Transverse colon (tissue), 4 donors: ENCODE measurements around the gene SRSF12. TPM values are rescaled to one million over a fixed set of nuclear protein-coding genes. Genes with fewer than 3 reads are reported as not detected.
A peak's percentile ranks its signal among the peaks of the same experiment; 100 is the strongest.

ENCODE experiments used
- DNase-seq: peaks from one replicate; pipeline ENCODE4 v3.0.0-alpha.2; 2019
- H3K27ac ChIP-seq, 4 donors: fragments of 200-600 bp; sonication (generic); 2 replicates each; pipeline ENCODE4 v1.5.1; 2016 to 2018; ENCODE audit warnings: inconsistent platforms in 4 of 4
- H3K27me3 ChIP-seq: fragments of 200-600 bp; sonication (generic); 2 replicates; pipeline ENCODE4 v1.5.1; 2017; ENCODE audit warnings: inconsistent platforms
- H3K36me3 ChIP-seq, 4 donors: fragments of 200-600 bp; sonication (generic); 2 replicates each; pipeline ENCODE4 v1.5.1; 2017 to 2019; ENCODE audit warnings: inconsistent platforms in 4 of 4
- H3K4me1 ChIP-seq, 4 donors: fragments of 200-600 bp; sonication (generic); 2 replicates each; pipeline ENCODE4 v1.5.1; 2017 to 2020; ENCODE audit warnings: inconsistent platforms in 4 of 4
- H3K4me3 ChIP-seq, 4 donors: fragments of 200-600 bp; sonication (generic); 1 replicate in 1 of 4; 2 replicates in 3 of 4; pipeline versions ENCODE4 v1.5.1 to v1.6.1; 2017 to 2019; ENCODE audit warnings: inconsistent platforms in 4 of 4
- H3K9me3 ChIP-seq, 2 donors: fragments of 200-600 bp; sonication (generic); 2 replicates each; pipeline ENCODE4 v1.5.1; 2017 to 2019; ENCODE audit warnings: inconsistent platforms in 2 of 2
- EP300 ChIP-seq: sonication (generic); formaldehyde crosslinking; IDR thresholded peaks from one replicate; pipeline ENCODE4 v1.6.1; 2017; ENCODE audit warnings: antibody characterized with exemption, low read depth
- POLR2A ChIP-seq: fragments of 450-650 bp; IDR thresholded peaks from one replicate; pipeline ENCODE4 v1.6.1; 2016; ENCODE audit warnings: antibody characterized with exemption, mild to moderate bottlenecking, moderate library complexity
- POLR2AphosphoS5 ChIP-seq, 3 donors: sonication (generic); formaldehyde crosslinking; IDR thresholded peaks; one replicate each; pipeline ENCODE4 v1.6.1; 2016; ENCODE audit warnings: antibody characterized with exemption in 3 of 3
- WGBS, 2 donors: methylation state at CpG; one replicate each; pipeline ENCODE4 v1.1.5; 2018; ENCODE audit warnings: low coverage in 1 of 2; 5-methylcytosine and 5-hydroxymethylcytosine counted together
- in situ Hi-C, 4 donors: fragments of 200-750 bp; cut with MboI; loops; one replicate each; pipeline versions ENCODE4 v1.15.0 to v1.15.1; 2017; ENCODE audit warnings: low sequenced_read_pairs in 3 of 4, low pct_ligation_motif_present in 1 of 4, low pct_unique_long_range_greater_than_20kb in 1 of 4
- intact Hi-C: fragments of 100-400 bp; cut with DNase I; formaldehyde crosslinking; loops from one replicate; pipeline ENCODE4 v1.15.1; 2023; ENCODE audit warnings: low total_unique reads
- total RNA-seq, 4 donors: library from RNA; depleted of rRNA; stranded (reverse); fragments of >200 nt; gene quantifications; one replicate each; pipeline ENCODE4 v1.1.0, GENCODE V29; 2016
- TF ChIP-seq, protein P1 (sequence below), 5 experiments: fragments of 200-600 bp in 3 of 5; fragments of 450-650 bp in 2 of 5; sonication (generic) in 3 of 5; IDR thresholded peaks; 1 replicate in 2 of 5; 2 replicates in 3 of 5; pipeline ENCODE4 v1.5.1; 2016 to 2017; ENCODE audit warnings: antibody characterized with exemption in 5 of 5, inconsistent platforms in 3 of 5, mild to moderate bottlenecking in 2 of 5, moderate library complexity in 1 of 5

SRSF12 gene
- total RNA-seq, 4 donors from 2014 or later, result not detected

DNA sequence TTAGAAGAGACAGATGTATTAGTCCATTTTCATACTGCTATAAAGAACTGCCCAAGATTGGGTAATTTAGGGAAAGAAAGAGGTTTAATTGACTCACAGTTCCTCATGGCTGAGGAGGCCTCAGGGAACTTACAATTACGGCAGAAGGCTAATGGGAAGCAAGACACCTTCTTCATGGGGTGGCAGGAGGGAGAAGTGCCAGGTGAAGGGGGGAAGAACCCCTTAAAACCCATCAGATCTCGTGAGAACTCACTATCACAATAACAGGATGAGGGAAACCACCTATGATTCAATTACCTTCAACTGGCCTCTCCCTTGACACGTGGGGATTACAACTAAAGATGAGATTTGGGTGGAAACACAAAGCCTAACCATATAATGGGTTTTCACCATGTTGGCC lies 66.2 kb downstream of the SRSF12 start:
- Histone ChIP-seq H3K4me3 (no peak overlapping the region), H3K36me3 (no peaks in the 10 kb centered on the region), H3K27ac (no peak overlapping the region), H3K9me3 (no peaks in the 10 kb centered on the region), H3K27me3 (no peaks in the 10 kb centered on the region), H3K4me1 (peaks cover 0 to 10% (median 9%) of the 10 kb centered on the region in 4 donors)
- intact Hi-C loops (no loop called here), in situ Hi-C loops (no loop called here)
- TF ChIP-seq, protein P1, sequence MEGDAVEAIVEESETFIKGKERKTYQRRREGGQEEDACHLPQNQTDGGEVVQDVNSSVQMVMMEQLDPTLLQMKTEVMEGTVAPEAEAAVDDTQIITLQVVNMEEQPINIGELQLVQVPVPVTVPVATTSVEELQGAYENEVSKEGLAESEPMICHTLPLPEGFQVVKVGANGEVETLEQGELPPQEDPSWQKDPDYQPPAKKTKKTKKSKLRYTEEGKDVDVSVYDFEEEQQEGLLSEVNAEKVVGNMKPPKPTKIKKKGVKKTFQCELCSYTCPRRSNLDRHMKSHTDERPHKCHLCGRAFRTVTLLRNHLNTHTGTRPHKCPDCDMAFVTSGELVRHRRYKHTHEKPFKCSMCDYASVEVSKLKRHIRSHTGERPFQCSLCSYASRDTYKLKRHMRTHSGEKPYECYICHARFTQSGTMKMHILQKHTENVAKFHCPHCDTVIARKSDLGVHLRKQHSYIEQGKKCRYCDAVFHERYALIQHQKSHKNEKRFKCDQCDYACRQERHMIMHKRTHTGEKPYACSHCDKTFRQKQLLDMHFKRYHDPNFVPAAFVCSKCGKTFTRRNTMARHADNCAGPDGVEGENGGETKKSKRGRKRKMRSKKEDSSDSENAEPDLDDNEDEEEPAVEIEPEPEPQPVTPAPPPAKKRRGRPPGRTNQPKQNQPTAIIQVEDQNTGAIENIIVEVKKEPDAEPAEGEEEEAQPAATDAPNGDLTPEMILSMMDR (IDR thresholded peaks at IDR 0.05), result no peak
- no peak for TF ChIP-seq EP300
- TF ChIP-seq POLR2A, result no peak
- TF ChIP-seq POLR2AphosphoS5 (IDR thresholded peaks at IDR 0.05), result no peak
- DNase-seq, result no peak
- WGBS, 2 donors, result 71 to 77% methylated on average over 1 to 3 of the region's 3 CpGs

DNA sequence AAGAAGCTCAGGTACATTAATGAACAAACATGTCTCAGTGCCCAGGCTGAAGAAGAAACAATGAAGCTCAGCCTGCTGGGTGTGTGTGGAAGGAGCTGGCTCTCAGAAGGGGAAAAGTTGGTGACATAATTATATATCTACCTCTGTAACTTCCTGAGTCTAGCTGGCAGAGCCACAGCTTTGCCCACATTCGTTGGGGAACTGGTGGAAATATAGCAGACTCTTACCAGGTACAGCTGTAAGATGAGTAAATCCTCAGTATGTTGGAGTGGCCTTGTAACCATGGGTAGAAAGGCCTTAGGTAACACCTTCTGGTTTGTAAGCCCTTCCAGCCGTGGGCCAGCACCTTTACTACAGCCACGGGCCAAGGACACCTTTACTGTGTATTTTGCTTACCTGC lies 67.2 kb downstream of the SRSF12 start:
- in situ Hi-C loops (no loop called here), intact Hi-C loops (no loop called here)
- H3K9me3 ChIP-seq, result no peaks in the 10 kb centered on the region
- no peak for DNase-seq
- H3K4me1 ChIP-seq, result peaks cover 0 to 10% (median 10%) of the 10 kb centered on the region in 4 donors
- H3K4me3 ChIP-seq, result no peak overlapping the region
- no peak overlapping the region for H3K27ac ChIP-seq
- H3K36me3 ChIP-seq, result no peaks in the 10 kb centered on the region
- H3K27me3 ChIP-seq, result no peaks in the 10 kb centered on the region
- TF ChIP-seq POLR2AphosphoS5 (IDR thresholded peaks at IDR 0.05) (no peak), POLR2A (no peak), EP300 (no peak)
- TF ChIP-seq, protein P1 (IDR thresholded peaks at IDR 0.05), result no peak
- 74% methylated on average over 3 of the region's 3 CpGs; no CpG with 5 or more reads in 1 of the 2 donors for WGBS, 2 donors

- no peak overlapping the region for H3K27ac ChIP-seq
- TF ChIP-seq EP300 (no peak), POLR2AphosphoS5 (IDR thresholded peaks at IDR 0.05) (peak; percentile 46 to 61 (median 53))
- TF ChIP-seq, protein P1 (IDR thresholded peaks at IDR 0.05), result no peak
- H3K4me3 ChIP-seq, result no peak overlapping the region
- no peaks in the 10 kb centered on the region for H3K9me3 ChIP-seq
- H3K27me3 ChIP-seq, result no peaks in the 10 kb centered on the region
- in situ Hi-C loops, result no loop called here
- peak; percentile 18 for DNase-seq
- H3K4me1 ChIP-seq, result peaks cover 0 to 10% (median 10%) of the 10 kb centered on the region in 4 donors
- 62 to 83% methylated on average over 2 to 3 of the region's 3 CpGs for WGBS, 2 donors
- intact Hi-C loops, result no loop called here
- H3K36me3 ChIP-seq, result no peaks in the 10 kb centered on the region
These were observed 67.7 kb downstream of the SRSF12 start for GRCh38 chr6:89050155-89050554.

- H3K4me1 ChIP-seq, result peaks cover 0 to 10% (median 10%) of the 10 kb centered on the region in 4 donors
- in situ Hi-C loops (no loop called here), intact Hi-C loops (no loop called here)
- H3K9me3 ChIP-seq, result no peaks in the 10 kb centered on the region
- no peaks in the 10 kb centered on the region for H3K36me3 ChIP-seq
- WGBS, 2 donors, result 64% methylated on average over 1 of the region's 1 CpG; no CpG with 5 or more reads in 1 of the 2 donors
- H3K27ac ChIP-seq, result no peak overlapping the region
- no peaks in the 10 kb centered on the region for H3K27me3 ChIP-seq
- TF ChIP-seq POLR2AphosphoS5 (IDR thresholded peaks at IDR 0.05) (no peak), POLR2A (no peak), EP300 (no peak)
- TF ChIP-seq, protein P1 (IDR thresholded peaks at IDR 0.05), result no peak
- no peak for DNase-seq
- no peak overlapping the region for H3K4me3 ChIP-seq
These were observed 68.9 kb downstream of the SRSF12 start for GRCh38 chr6:89048985-89049384.
